Eye (tissue), 1 donor: ENCODE results near the gene OXGR1.

ENCODE experiments used
- DNase-seq: peaks from one replicate; pipeline ENCODE4 v3.0.0-alpha.2; 2015

Gene OXGR1

DNA sequence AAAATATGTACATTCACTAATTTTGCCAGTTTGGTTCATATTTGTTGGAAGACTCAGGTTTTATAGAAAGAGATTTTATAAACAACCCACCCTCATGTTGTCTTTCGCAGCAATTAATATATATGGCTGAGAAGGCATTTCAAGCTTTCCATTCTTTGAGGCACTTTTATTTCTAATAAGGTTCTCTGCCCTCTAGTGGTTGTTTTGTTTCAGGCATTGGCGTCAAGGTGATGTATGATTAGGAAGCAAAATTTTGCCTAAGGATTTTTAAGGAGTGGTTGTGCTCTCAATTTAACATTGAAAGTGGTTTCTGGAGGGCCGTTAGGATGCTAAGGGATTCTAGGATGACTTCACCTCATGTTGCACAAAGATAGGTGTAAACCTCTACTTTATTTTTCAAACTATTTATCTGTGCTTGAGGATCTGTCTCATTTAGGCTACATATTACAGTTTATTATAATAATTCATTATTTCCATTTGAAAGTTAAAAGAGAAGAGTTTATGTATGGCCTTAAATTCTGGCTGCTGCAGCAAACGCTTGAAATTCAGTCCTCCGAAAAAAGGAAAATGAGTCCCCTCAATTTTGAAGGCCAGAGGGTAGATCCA lies 35.9 kb downstream of the OXGR1 start:
- peak; percentile 75 for DNase-seq

DNA sequence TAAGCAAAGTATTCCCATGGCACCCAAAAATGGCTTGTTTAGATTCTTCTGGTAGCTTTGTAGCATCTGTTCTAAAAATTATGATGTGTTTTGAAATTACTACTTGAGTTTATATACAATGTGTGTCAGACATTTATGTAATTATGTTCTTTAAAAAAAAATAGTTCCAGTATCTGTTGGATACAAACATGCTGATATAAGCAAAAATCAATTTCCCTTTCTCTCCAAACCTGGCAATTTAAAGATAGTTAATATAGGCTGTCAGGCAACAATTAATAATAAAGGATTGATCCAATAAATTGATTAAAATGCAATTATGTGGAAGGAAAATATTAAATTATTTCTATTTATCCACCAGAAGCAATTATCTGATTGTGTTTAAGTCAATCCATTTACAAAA lies 41.7 kb downstream of the OXGR1 start:
- DNase-seq, result no peak

DNA sequence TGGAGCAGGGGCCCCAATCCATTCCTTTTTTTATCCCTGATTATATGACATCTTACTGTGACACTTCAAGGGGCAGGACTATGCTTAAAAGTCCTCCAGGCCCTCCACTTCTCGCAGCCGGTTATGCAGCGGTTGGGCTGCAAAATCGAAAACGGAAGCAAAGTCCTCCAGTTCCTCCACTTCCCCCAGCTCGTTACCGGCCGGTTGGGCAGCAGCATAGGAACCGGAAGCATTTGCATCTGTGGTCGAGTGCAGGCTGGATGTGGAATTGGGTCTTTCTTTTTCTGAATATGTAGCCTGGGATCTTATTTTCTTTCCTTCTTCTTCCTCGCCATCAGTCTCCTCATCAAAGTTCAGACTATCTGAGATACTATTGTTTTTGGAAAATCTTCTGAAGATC lies 46.1 kb downstream of the OXGR1 start:
- DNase-seq, result no peak

DNA sequence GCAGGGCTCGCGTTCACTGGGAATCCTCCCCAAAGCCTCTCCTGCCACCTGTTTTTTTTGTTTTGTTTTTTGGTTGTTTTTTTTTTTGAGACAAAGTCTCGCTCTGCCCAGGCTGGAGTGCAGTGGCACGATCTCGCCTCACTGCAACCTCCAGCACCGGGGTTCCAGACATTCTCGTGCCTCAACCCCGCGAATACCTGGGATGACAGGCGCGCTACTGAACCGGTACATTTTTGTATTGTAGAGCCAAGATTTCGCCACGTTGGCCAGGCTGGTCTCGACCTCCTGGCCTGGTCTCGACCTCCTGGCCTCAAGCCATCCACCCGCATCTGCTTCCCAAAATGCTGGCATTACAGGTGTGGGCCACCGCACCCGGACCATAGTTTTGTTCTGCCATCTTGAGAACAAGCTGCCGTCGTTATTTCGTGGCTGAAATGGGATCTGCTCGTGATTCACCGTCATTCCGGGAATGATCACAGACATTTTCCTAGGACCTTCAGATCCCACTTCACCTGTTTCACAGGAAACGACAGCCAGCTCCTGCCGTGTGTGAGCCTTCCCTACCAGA lies 46.8 kb downstream of the OXGR1 start:
- DNase-seq, result no peak

DNA sequence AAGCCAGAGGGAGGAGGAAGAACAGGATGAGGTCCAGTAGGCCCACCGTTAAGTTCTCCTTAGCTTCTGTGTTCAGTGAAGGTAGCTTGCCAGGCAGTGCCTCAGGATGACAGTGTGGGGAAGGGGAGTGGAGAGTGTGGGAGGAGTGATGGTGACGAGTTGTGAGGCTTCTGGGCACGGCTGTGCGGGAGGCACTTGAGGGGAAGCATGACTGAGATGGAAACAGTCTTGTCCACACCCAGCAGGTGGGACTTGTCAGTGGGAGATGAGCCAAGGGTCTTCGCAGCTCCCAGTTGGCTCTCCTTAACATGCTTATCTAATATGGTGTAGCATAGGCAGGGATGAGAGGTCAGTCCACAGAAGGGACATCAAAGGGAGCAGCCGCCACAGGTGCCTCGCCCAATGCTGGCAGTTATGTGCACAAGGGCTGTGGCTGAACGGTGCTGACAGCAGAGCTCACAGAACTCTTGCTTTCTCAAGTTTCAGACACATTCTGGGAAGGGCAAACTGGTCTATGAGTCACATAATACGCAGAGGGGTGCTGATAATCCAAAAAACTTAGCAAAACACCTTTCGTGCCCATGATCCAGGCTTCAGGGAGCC lies 47.5 kb downstream of the OXGR1 start:
- DNase-seq, result no peak

DNA sequence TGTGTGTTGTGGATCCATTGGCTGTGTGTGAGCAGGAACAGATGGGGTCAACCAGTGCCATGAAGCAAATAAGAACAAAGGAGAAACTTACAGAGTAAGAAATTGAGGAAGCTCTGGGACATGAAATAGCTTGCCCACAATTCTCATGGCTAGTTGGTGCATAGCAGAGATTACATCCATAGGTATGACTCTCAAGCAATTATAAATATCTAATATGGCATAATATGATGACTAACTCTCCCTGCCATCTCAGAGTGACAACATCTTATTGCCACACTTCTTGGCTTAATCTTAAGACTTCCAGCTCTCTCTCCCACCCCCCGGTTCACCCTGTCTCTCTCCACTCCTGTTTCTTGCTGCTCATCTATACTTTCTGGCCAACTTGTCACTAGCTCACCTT lies 53.3 kb downstream of the OXGR1 start:
- no peak for DNase-seq

DNA sequence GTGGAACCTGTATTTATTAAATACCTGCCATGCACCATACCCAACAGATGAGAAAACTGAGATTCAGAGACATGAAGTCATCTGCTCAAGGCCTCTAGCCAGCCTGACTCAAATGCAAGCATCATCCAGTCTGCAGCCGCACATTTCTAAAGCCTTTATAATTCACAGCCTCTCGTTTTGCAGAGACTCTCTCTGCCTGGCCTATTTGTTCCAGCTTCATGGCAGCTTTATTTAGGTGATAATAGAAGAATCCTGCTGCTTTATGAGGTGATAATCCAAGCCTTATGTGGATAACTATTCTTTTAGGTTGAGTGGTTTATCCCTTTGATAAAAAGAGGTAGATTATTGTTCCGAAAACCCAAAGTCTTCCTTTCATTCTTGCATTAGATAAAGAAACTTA lies 58.4 kb downstream of the OXGR1 start:
- no peak for DNase-seq
